ENCODE measurements around the gene TCERG1L.

- TF ChIP-seq GATA2 (IDR thresholded peaks at IDR 0.05; ENCODE audit: low read depth, low read length) (no peak), GATA3 (IDR thresholded peaks at IDR 0.05; ENCODE audit: low read depth, low read length) (no peak)
Observed at GRCh38 chr10:131162866-131163843, 148.4 kb downstream of the TCERG1L start.
